Measurements from ENCODE around the gene CACNA1B. TPM values are rescaled to one million over a fixed set of nuclear protein-coding genes. Genes with fewer than 3 reads are reported as not detected.

The CACNA1B gene
- total RNA-seq, 1 donor from 2014 or later = not detected

GRCh38 chr9:137978262-137978714 lies 100.7 kb downstream of the CACNA1B start:
- no peaks in the 10 kb centered on the region for H3K27me3 ChIP-seq (ENCODE audit: control insufficient read depth, insufficient read depth, low read length)
- DNase-seq (ENCODE audit: low read depth) = no peak
- TF ChIP-seq, protein P1, sequence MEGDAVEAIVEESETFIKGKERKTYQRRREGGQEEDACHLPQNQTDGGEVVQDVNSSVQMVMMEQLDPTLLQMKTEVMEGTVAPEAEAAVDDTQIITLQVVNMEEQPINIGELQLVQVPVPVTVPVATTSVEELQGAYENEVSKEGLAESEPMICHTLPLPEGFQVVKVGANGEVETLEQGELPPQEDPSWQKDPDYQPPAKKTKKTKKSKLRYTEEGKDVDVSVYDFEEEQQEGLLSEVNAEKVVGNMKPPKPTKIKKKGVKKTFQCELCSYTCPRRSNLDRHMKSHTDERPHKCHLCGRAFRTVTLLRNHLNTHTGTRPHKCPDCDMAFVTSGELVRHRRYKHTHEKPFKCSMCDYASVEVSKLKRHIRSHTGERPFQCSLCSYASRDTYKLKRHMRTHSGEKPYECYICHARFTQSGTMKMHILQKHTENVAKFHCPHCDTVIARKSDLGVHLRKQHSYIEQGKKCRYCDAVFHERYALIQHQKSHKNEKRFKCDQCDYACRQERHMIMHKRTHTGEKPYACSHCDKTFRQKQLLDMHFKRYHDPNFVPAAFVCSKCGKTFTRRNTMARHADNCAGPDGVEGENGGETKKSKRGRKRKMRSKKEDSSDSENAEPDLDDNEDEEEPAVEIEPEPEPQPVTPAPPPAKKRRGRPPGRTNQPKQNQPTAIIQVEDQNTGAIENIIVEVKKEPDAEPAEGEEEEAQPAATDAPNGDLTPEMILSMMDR (IDR thresholded peaks at IDR 0.05; ENCODE audit: insufficient read depth, low read length, severe bottlenecking) = no peak
- no peaks in the 10 kb centered on the region for H3K36me3 ChIP-seq (ENCODE audit: control insufficient read depth, insufficient read depth, low read length)
- no peak overlapping the region for H3K4me3 ChIP-seq (ENCODE audit: low read depth, low read length)
- FAIRE-seq = no peak

GRCh38 chr9:137982200-137982599 lies 104.6 kb downstream of the CACNA1B start:
- no peaks in the 10 kb centered on the region for H3K36me3 ChIP-seq (ENCODE audit: control insufficient read depth, insufficient read depth, low read length)
- TF ChIP-seq, protein P1 (IDR thresholded peaks at IDR 0.05; ENCODE audit: insufficient read depth, low read length, severe bottlenecking) = no peak
- H3K4me3 ChIP-seq (ENCODE audit: low read depth, low read length) = no peak overlapping the region
- no peaks in the 10 kb centered on the region for H3K27me3 ChIP-seq (ENCODE audit: control insufficient read depth, insufficient read depth, low read length)
- FAIRE-seq (no peak), DNase-seq (ENCODE audit: low read depth) (peak; percentile 37)

GRCh38 chr9:137984005-137984404 lies 106.4 kb downstream of the CACNA1B start:
- DNase-seq (ENCODE audit: low read depth) = no peak
- TF ChIP-seq, protein P1 (IDR thresholded peaks at IDR 0.05; ENCODE audit: insufficient read depth, low read length, severe bottlenecking) = no peak
- H3K4me3 ChIP-seq (ENCODE audit: low read depth, low read length) = no peak overlapping the region
- H3K36me3 ChIP-seq (ENCODE audit: control insufficient read depth, insufficient read depth, low read length) = no peaks in the 10 kb centered on the region
- FAIRE-seq = no peak
- no peaks in the 10 kb centered on the region for H3K27me3 ChIP-seq (ENCODE audit: control insufficient read depth, insufficient read depth, low read length)

GRCh38 chr9:137984520-137985257 lies 107.1 kb downstream of the CACNA1B start:
- DNase-seq (ENCODE audit: low read depth) (no peak), FAIRE-seq (no peak)
- no peaks in the 10 kb centered on the region for H3K27me3 ChIP-seq (ENCODE audit: control insufficient read depth, insufficient read depth, low read length)

DNA sequence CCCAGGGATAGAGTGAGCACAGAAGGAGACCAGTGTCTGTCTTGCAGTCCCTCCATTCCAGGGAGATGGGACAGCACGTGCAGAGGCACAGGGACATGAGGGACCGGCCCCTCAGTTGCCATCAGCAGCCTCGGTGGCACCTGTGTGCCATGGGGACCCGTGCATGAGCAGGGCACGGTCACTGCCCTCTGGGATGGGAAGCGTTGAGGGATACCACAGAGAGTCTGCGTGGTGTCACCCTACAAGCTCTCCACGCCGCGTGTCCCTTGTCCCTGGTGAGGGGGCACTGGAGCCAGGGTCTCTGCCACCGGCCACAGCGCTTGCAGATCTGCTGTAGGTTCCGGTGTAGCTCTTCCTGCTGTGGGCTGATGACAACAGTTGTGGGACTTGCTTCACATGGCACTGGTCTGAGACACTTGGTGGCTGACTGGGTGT lies 108.1 kb downstream of the CACNA1B start:
- TF ChIP-seq, protein P1 (IDR thresholded peaks at IDR 0.05; ENCODE audit: insufficient read depth, low read length, severe bottlenecking) = no peak
- no peaks in the 10 kb centered on the region for H3K27me3 ChIP-seq (ENCODE audit: control insufficient read depth, insufficient read depth, low read length)
- no peak overlapping the region for H3K4me3 ChIP-seq (ENCODE audit: low read depth, low read length)
- H3K36me3 ChIP-seq (ENCODE audit: control insufficient read depth, insufficient read depth, low read length) = no peaks in the 10 kb centered on the region
- FAIRE-seq (peak; percentile 47), DNase-seq (ENCODE audit: low read depth) (no peak)

More at GRCh38 chr9:137984520-137985257, 107.1 kb downstream of the CACNA1B start:
- H3K36me3 ChIP-seq (ENCODE audit: control insufficient read depth, insufficient read depth, low read length) = no peaks in the 10 kb centered on the region
- TF ChIP-seq, protein P1 (IDR thresholded peaks at IDR 0.05; ENCODE audit: insufficient read depth, low read length, severe bottlenecking) = no peak
- H3K4me3 ChIP-seq (ENCODE audit: low read depth, low read length) = no peak overlapping the region

Measured in bronchial epithelial cell (primary cell).